ENCODE data around the gene PODNL1.

Gene PODNL1

DNA sequence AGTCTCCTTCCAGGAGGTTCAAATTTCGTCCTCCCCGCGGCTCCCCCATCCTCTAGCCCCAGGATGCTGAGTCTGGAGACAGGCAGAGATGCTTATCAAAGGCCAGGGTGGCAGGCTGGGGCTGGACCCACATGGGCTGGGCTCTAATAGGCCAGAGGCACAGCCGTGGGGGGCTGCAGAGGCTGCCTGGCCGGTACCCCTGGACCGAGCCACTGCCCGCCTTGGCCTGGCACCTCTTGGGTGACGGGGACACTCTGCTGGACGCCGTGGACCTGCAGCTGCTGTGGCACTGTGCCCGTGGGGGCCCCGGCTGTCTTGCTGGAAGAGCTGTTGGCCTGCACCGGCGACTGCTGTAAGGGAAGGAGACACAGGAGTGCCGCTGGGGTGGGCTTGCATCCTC, 42.1 kb upstream of the PODNL1 start:
- ChIA-PET POLR2A (no interaction called here), CTCF (interaction anchor here (1.1 to 1.4 kb wide), 3 partner anchors 28 to 46 kb away, joined by 3 to 4 read pairs (median 3); no protein-coding TSS in a partner anchor)

DNA sequence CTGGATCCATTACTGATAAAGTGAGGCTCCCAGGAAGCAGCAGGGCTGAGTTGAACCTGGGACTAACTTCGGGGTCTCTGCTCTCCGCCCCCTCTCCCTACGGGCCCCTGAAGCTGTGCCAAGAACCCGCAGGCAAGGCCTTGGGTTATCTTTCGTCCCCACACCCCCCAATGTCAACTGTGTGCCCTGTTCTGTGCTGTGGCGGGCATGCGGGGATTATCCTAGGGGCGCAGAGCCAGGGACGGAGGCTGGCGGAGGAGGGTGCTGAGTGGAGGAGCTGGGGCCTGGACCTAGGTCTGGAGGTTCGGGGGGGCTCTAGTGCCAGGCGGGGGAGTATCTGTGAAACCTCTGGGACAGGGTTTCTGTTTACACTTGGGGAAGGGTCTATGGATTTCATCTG, 41.5 kb upstream of the PODNL1 start:
- Histone ChIP-seq H3K27ac (ENCODE audit: insufficient read depth in 1 of 2, low read depth in 1 of 2, low read length in 2 of 2, poor library complexity in 1 of 2, severe bottlenecking in 2 of 2) (peak overlapping the region in 1 of 2 experiments; percentile 49), H3K4me1 (ENCODE audit: control extremely low read depth in 1 of 4, control insufficient read depth in 4 of 4, insufficient read depth in 4 of 4, low read length in 3 of 4) (peaks cover 0 to 67% (median 56%) of the 10 kb centered on the region in 4 experiments), H3K27me3 (replicated peaks in 2 of 5; ENCODE audit: control insufficient read depth in 4 of 5, insufficient read depth in 5 of 5, low read length in 4 of 5) (no peaks in the 10 kb centered on the region), H3K36me3 (ENCODE audit: control insufficient read depth in 4 of 4, insufficient read depth in 4 of 4, low read length in 3 of 4) (peaks cover 0 to 21% (median 11%) of the 10 kb centered on the region in 4 experiments), H3K4me3 (ENCODE audit: control insufficient read depth in 1 of 7, extremely low read depth in 1 of 7, insufficient read depth in 4 of 7, low read depth in 2 of 7, low read length in 6 of 7) (peak overlapping the region in 5 of 7 experiments; percentile 38 to 76 (median 61)), H3K9me3 (ENCODE audit: control extremely low read depth in 1 of 5, control insufficient read depth in 4 of 5, insufficient read depth in 2 of 5, low read depth in 1 of 5, low read length in 4 of 5) (no peaks in the 10 kb centered on the region)
- WGBS (ENCODE audit: insufficient coverage) = 62% methylated on average over 6 of the region's 12 CpGs
- DNase-seq = no peak
- CTCF ChIA-PET = interaction anchor here (3.6 kb wide), 1 partner anchor 24 kb away, joined by 18 read pairs; no protein-coding TSS in a partner anchor
- POLR2A ChIA-PET = interaction anchor here (1.0 to 2.5 kb wide), 4 partner anchors 21 to 90 kb away, joined by 3 to 24 read pairs (median 3); partner anchors contain the start of gene RFX1

More for the DNA sequence above, 42.1 kb upstream of the PODNL1 start:
- peaks cover 0 to 74% (median 60%) of the 10 kb centered on the region in 4 experiments for H3K4me1 ChIP-seq (ENCODE audit: control extremely low read depth in 1 of 4, control insufficient read depth in 4 of 4, insufficient read depth in 4 of 4, low read length in 3 of 4)
- DNase-seq = no peak
- no peaks in the 10 kb centered on the region for H3K27me3 ChIP-seq (replicated peaks in 2 of 5; ENCODE audit: control insufficient read depth in 4 of 5, insufficient read depth in 5 of 5, low read length in 4 of 5)
- peak overlapping the region in 1 of 7 experiments; percentile 13 for H3K4me3 ChIP-seq (ENCODE audit: control insufficient read depth in 1 of 7, extremely low read depth in 1 of 7, insufficient read depth in 4 of 7, low read depth in 2 of 7, low read length in 6 of 7)
- no peaks in the 10 kb centered on the region for H3K9me3 ChIP-seq (ENCODE audit: control extremely low read depth in 1 of 5, control insufficient read depth in 4 of 5, insufficient read depth in 2 of 5, low read depth in 1 of 5, low read length in 4 of 5)
- WGBS (ENCODE audit: insufficient coverage) = 88% methylated on average over 12 of the region's 15 CpGs
- H3K36me3 ChIP-seq (ENCODE audit: control insufficient read depth in 4 of 4, insufficient read depth in 4 of 4, low read length in 3 of 4) = peaks cover 0 to 19% (median 11%) of the 10 kb centered on the region in 4 experiments
- H3K27ac ChIP-seq (ENCODE audit: insufficient read depth in 1 of 2, low read depth in 1 of 2, low read length in 2 of 2, poor library complexity in 1 of 2, severe bottlenecking in 2 of 2) = peak overlapping the region in 1 of 2 experiments; percentile 49

- no peaks in the 10 kb centered on the region for H3K27me3 ChIP-seq (replicated peaks in 2 of 5; ENCODE audit: control insufficient read depth in 4 of 5, insufficient read depth in 5 of 5, low read length in 4 of 5)
- peak overlapping the region in 1 of 2 experiments; percentile 49 for H3K27ac ChIP-seq (ENCODE audit: insufficient read depth in 1 of 2, low read depth in 1 of 2, low read length in 2 of 2, poor library complexity in 1 of 2, severe bottlenecking in 2 of 2)
- no peaks in the 10 kb centered on the region for H3K9me3 ChIP-seq (ENCODE audit: control extremely low read depth in 1 of 5, control insufficient read depth in 4 of 5, insufficient read depth in 2 of 5, low read depth in 1 of 5, low read length in 4 of 5)
- peak in 2 of 3 donors; percentile 55 to 58 for DNase-seq
- ChIA-PET POLR2A (interaction anchor here (1.0 to 2.5 kb wide), 4 partner anchors 22 to 90 kb away, joined by 3 to 24 read pairs (median 3); partner anchors contain the start of gene RFX1), CTCF (interaction anchor here (1.1 to 3.6 kb wide), 5 partner anchors 8 to 42 kb away, joined by 3 to 18 read pairs (median 9); no protein-coding TSS in a partner anchor)
- H3K4me3 ChIP-seq (ENCODE audit: control insufficient read depth in 1 of 7, extremely low read depth in 1 of 7, insufficient read depth in 4 of 7, low read depth in 2 of 7, low read length in 6 of 7) = peak overlapping the region; percentile 18 to 76 (median 39)
- H3K36me3 ChIP-seq (ENCODE audit: control insufficient read depth in 4 of 4, insufficient read depth in 4 of 4, low read length in 3 of 4) = peaks cover 0 to 24% (median 13%) of the 10 kb centered on the region in 4 experiments
- WGBS (ENCODE audit: insufficient coverage) = 3% methylated on average over 12 of the region's 12 CpGs
- H3K4me1 ChIP-seq (ENCODE audit: control extremely low read depth in 1 of 4, control insufficient read depth in 4 of 4, insufficient read depth in 4 of 4, low read length in 3 of 4) = peaks cover 0 to 63% (median 53%) of the 10 kb centered on the region in 4 experiments
These were observed 41.0 kb upstream of the PODNL1 start for GRCh38 chr19:13979244-13979615.

DNA sequence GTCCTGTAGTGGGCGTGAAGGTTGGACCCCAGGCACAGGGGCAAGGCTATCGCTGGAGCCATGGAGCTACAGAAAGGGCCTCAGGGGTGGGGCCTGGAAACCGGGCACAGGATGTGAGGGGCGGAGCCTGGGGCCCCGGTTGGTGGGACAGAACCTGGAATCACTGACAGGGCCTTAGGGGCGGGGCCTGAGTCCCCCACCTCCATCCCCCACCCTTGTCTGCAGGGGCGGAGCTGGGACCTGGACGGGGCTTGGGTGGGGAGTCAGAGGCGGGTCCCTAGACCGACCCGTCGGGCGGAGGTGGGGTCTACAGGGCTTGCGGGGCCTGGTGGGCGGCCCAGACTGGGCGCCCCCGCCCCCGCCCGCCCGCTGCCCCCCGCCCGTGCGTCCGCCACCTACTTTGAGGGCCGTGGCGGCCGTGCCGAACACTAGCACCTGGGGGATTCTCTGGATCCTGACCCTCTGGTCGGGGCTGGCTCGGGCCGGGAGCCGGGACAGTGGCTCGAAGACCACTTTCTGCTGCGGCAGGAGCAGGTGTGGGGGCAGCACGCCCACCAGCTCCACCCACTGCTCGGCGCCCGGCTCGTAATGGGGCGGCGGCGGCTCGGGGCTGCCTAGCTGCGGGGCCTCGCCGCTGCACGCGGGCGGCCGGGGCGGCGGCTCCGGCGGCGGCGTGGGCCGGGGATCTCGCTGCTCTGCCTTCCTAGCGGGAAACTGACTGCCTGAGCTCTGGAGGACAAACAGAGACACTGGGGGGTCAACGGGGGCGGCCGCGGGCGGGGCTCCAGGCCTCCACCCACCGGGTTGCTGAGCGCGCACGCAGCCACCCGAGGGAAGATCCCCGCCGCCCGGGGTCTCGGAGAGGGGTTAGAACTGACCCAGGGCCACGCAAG, 40.4 kb upstream of the PODNL1 start:
- ChIA-PET POLR2A (interaction anchor here (0.7 to 2.5 kb wide), 5 partner anchors 22 to 91 kb away, joined by 3 to 24 read pairs (median 3); partner anchors contain the start of gene RFX1), CTCF (interaction anchor here (0.8 to 3.6 kb wide), 9 partner anchors 9 to 65 kb away, joined by 3 to 18 read pairs (median 4); no protein-coding TSS in a partner anchor)
- Histone ChIP-seq H3K4me3 (ENCODE audit: control insufficient read depth in 1 of 7, extremely low read depth in 1 of 7, insufficient read depth in 4 of 7, low read depth in 2 of 7, low read length in 6 of 7) (peak overlapping the region; percentile 24 to 76 (median 39)), H3K27me3 (replicated peaks in 2 of 5; ENCODE audit: control insufficient read depth in 4 of 5, insufficient read depth in 5 of 5, low read length in 4 of 5) (no peaks in the 10 kb centered on the region), H3K4me1 (ENCODE audit: control extremely low read depth in 1 of 4, control insufficient read depth in 4 of 4, insufficient read depth in 4 of 4, low read length in 3 of 4) (peaks cover 0 to 57% (median 50%) of the 10 kb centered on the region in 4 experiments), H3K36me3 (ENCODE audit: control insufficient read depth in 4 of 4, insufficient read depth in 4 of 4, low read length in 3 of 4) (peaks cover 0 to 28% (median 14%) of the 10 kb centered on the region in 4 experiments), H3K9me3 (ENCODE audit: control extremely low read depth in 1 of 5, control insufficient read depth in 4 of 5, insufficient read depth in 2 of 5, low read depth in 1 of 5, low read length in 4 of 5) (no peaks in the 10 kb centered on the region), H3K27ac (ENCODE audit: insufficient read depth in 1 of 2, low read depth in 1 of 2, low read length in 2 of 2, poor library complexity in 1 of 2, severe bottlenecking in 2 of 2) (peak overlapping the region in 1 of 2 experiments; percentile 49)
- 1% methylated on average over 70 of the region's 74 CpGs for WGBS (ENCODE audit: insufficient coverage)
- peak; percentile 57 to 78 (median 76) for DNase-seq

DNA sequence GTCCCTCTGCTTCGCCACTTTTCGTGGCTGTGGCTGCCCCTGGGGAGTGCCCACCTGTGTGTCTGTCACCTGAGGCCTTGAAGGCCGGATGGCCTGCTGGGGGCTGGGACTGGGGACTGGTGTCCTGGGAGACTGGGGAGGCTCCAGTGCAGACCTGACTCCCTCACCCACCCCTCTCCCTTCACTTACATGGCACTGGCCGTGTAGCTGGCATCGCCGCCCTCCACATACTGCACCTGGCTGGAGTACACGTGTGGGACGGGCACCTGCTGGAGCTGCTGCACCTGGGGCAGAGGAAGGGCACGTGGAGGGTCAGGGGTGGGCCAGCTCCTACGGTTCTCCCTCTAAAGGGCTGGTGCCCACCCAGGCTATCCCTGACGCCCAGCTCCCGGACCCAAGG, 39.6 kb upstream of the PODNL1 start:
- Histone ChIP-seq H3K36me3 (ENCODE audit: control insufficient read depth in 4 of 4, insufficient read depth in 4 of 4, low read length in 3 of 4) (peaks cover 0 to 30% (median 15%) of the 10 kb centered on the region in 4 experiments), H3K4me3 (ENCODE audit: control insufficient read depth in 1 of 7, extremely low read depth in 1 of 7, insufficient read depth in 4 of 7, low read depth in 2 of 7, low read length in 6 of 7) (peak overlapping the region in 1 of 7 experiments; percentile 76), H3K9me3 (ENCODE audit: control extremely low read depth in 1 of 5, control insufficient read depth in 4 of 5, insufficient read depth in 2 of 5, low read depth in 1 of 5, low read length in 4 of 5) (no peaks in the 10 kb centered on the region), H3K27ac (ENCODE audit: insufficient read depth in 1 of 2, low read depth in 1 of 2, low read length in 2 of 2, poor library complexity in 1 of 2, severe bottlenecking in 2 of 2) (peak overlapping the region in 1 of 2 experiments; percentile 43), H3K27me3 (replicated peaks in 2 of 5; ENCODE audit: control insufficient read depth in 4 of 5, insufficient read depth in 5 of 5, low read length in 4 of 5) (no peaks in the 10 kb centered on the region), H3K4me1 (ENCODE audit: control extremely low read depth in 1 of 4, control insufficient read depth in 4 of 4, insufficient read depth in 4 of 4, low read length in 3 of 4) (peaks cover 0 to 49% (median 44%) of the 10 kb centered on the region in 4 experiments)
- DNase-seq = no peak
- ChIA-PET POLR2A (interaction anchor here (0.6 to 2.5 kb wide), 2 partner anchors 9 to 29 kb away, joined by 3 to 24 read pairs; partner anchors contain the start of gene RFX1), CTCF (interaction anchor here (0.8 to 3.6 kb wide), 8 partner anchors 10 to 65 kb away, joined by 3 to 18 read pairs (median 4); no protein-coding TSS in a partner anchor)
- 89% methylated on average over 9 of the region's 12 CpGs for WGBS (ENCODE audit: insufficient coverage)

DNA sequence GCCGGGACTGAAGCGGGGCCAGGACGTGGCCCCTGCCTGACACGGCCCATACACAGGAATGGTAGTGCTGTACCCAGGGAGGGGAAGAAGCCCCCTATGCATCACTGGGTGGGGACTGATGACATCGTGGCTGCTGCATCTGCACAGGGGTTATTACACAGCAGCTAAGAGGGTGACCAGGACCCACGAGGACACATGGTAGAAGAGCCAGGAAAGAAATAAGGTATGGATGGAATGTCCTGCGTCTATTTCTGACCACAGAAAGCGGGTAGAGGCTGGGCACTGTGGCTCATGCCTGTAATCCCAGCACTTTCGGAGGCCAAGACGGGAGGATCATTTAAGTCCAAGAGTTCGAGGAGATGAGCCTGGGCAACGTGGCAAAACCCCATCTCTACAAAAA, 38.2 kb upstream of the PODNL1 start:
- WGBS (ENCODE audit: insufficient coverage) = 98% methylated on average over 12 of the region's 12 CpGs
- Histone ChIP-seq H3K4me3 (ENCODE audit: control insufficient read depth in 1 of 7, extremely low read depth in 1 of 7, insufficient read depth in 4 of 7, low read depth in 2 of 7, low read length in 6 of 7) (no peak overlapping the region), H3K9me3 (ENCODE audit: control extremely low read depth in 1 of 5, control insufficient read depth in 4 of 5, insufficient read depth in 2 of 5, low read depth in 1 of 5, low read length in 4 of 5) (no peaks in the 10 kb centered on the region), H3K27ac (ENCODE audit: insufficient read depth in 1 of 2, low read depth in 1 of 2, low read length in 2 of 2, poor library complexity in 1 of 2, severe bottlenecking in 2 of 2) (no peak overlapping the region), H3K27me3 (replicated peaks in 2 of 5; ENCODE audit: control insufficient read depth in 4 of 5, insufficient read depth in 5 of 5, low read length in 4 of 5) (no peaks in the 10 kb centered on the region), H3K4me1 (ENCODE audit: control extremely low read depth in 1 of 4, control insufficient read depth in 4 of 4, insufficient read depth in 4 of 4, low read length in 3 of 4) (peaks cover 0 to 37% (median 34%) of the 10 kb centered on the region in 4 experiments), H3K36me3 (ENCODE audit: control insufficient read depth in 4 of 4, insufficient read depth in 4 of 4, low read length in 3 of 4) (peaks cover 0 to 29% (median 17%) of the 10 kb centered on the region in 4 experiments)
- CTCF ChIA-PET = interaction anchor here (1.1 to 3.6 kb wide), 8 partner anchors 8 to 99 kb away, joined by 3 to 18 read pairs (median 5); no protein-coding TSS in a partner anchor
- DNase-seq = no peak
- POLR2A ChIA-PET = interaction anchor here (0.7 kb wide), 1 partner anchor 66 kb away, joined by 5 read pairs; no protein-coding TSS in a partner anchor

Measured in common myeloid progenitor, CD34-positive (primary cell).